Adrenal gland (tissue), 5 donors: Measurements from ENCODE around the gene COG8.

Experiments used
- POLR2A ChIP-seq, 2 donors: fragments of 450-650 bp; IDR thresholded peaks; one replicate each; pipeline ENCODE4 v1.6.1; 2017; ENCODE audit warnings: antibody characterized with exemption in 2 of 2, mild to moderate bottlenecking in 2 of 2, moderate library complexity in 1 of 2
- TF ChIP-seq, protein P1 (sequence below), 6 experiments: fragments of 450-650 bp in 4 of 6; fragments of 200-600 bp in 2 of 6; sonication (generic) in 1 of 6; IDR thresholded peaks; 1 replicate in 5 of 6; 2 replicates in 1 of 6; pipeline versions ENCODE4 v1.5.1 to v1.8.0; 2016 to 2021; ENCODE audit warnings: antibody characterized with exemption in 6 of 6, mild to moderate bottlenecking in 2 of 6, moderate library complexity in 1 of 6
- donor health status: DM: no; HTN: no; CAD: no.

DNA sequence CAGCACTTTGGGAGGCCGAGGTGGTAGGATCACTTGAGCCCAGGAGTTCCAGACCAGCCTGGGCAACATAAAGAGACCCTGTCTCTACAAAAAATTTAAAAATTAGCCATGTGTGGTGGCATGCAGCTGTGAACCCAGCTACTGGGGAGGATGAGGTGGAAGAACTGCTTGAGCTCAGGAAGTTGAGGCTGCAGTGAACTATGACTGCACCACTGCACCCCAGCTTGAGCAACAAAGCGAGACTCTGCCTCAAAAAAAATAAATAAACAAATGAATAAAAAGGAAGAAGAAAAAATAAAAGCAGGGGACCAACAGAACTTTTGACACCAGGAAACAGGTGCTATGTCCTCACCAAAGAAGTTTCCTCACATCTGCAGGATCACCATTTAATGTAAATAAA, 32.2 kb upstream of the COG8 start:
- TF ChIP-seq, protein P1, sequence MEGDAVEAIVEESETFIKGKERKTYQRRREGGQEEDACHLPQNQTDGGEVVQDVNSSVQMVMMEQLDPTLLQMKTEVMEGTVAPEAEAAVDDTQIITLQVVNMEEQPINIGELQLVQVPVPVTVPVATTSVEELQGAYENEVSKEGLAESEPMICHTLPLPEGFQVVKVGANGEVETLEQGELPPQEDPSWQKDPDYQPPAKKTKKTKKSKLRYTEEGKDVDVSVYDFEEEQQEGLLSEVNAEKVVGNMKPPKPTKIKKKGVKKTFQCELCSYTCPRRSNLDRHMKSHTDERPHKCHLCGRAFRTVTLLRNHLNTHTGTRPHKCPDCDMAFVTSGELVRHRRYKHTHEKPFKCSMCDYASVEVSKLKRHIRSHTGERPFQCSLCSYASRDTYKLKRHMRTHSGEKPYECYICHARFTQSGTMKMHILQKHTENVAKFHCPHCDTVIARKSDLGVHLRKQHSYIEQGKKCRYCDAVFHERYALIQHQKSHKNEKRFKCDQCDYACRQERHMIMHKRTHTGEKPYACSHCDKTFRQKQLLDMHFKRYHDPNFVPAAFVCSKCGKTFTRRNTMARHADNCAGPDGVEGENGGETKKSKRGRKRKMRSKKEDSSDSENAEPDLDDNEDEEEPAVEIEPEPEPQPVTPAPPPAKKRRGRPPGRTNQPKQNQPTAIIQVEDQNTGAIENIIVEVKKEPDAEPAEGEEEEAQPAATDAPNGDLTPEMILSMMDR (IDR thresholded peaks at IDR 0.05), result no peak
- no peak for TF ChIP-seq POLR2A (IDR thresholded peaks at IDR 0.05)
